Inflammatory macrophage treated with lipopolysaccharide for 4 hours (primary cell): ENCODE data around the gene ZNF12.

Experiments
- DNase-seq: peaks from one replicate; pipeline ENCODE4 v3.0.0-alpha.2; 2020

The ZNF12 gene

GRCh38 chr7:6646465-6646864 lies 60.3 kb downstream of the ZNF12 start:
- no peak for DNase-seq

- no peak for DNase-seq
Observed at GRCh38 chr7:6644728-6645127, 62.0 kb downstream of the ZNF12 start.

GRCh38 chr7:6643915-6644625 lies 62.7 kb downstream of the ZNF12 start:
- DNase-seq: no peak

GRCh38 chr7:6642861-6643640 lies 63.7 kb downstream of the ZNF12 start:
- no peak for DNase-seq

GRCh38 chr7:6642239-6642839 lies 64.4 kb downstream of the ZNF12 start:
- DNase-seq: no peak

- no peak for DNase-seq
Observed at GRCh38 chr7:6641305-6642035, 65.3 kb downstream of the ZNF12 start.

- peak; percentile 57 for DNase-seq
Observed at GRCh38 chr7:6640246-6640721, 66.5 kb downstream of the ZNF12 start.

- no peak for DNase-seq
Observed at GRCh38 chr7:6639627-6640026, 67.1 kb downstream of the ZNF12 start.

- no peak for DNase-seq
Observed at GRCh38 chr7:6639032-6639431, 67.7 kb downstream of the ZNF12 start.
